ENCODE measurements around the gene PTPRJ.
"Not testable (repeated sequence)": the region's sequence is repeated elsewhere in the genome, so short reads cannot be mapped to it uniquely, and the experiment has no call there.

PTPRJ gene

GRCh38 chr11:48172818-48173609, 192.7 kb downstream of the PTPRJ start:
- Histone ChIP-seq H3K27me3 (ENCODE audit: control insufficient read depth, insufficient read depth, low read length) (no peaks in the 10 kb centered on the region), H3K4me2 (ENCODE audit: low read length) (peak overlapping the region; percentile 75), H3K9ac (ENCODE audit: low read depth, low read length) (no peak overlapping the region), H3K9me3 (replicated peaks; ENCODE audit: low read length) (no peaks in the 10 kb centered on the region), H3K4me3 (ENCODE audit: low read length) (peak overlapping the region; percentile 26), H3K36me3 (ENCODE audit: insufficient read depth, low read length) (peaks cover 2% of the 10 kb centered on the region), H3K4me1 (ENCODE audit: control insufficient read depth, insufficient read depth, low read length) (peaks cover 24% of the 10 kb centered on the region)

DNA sequence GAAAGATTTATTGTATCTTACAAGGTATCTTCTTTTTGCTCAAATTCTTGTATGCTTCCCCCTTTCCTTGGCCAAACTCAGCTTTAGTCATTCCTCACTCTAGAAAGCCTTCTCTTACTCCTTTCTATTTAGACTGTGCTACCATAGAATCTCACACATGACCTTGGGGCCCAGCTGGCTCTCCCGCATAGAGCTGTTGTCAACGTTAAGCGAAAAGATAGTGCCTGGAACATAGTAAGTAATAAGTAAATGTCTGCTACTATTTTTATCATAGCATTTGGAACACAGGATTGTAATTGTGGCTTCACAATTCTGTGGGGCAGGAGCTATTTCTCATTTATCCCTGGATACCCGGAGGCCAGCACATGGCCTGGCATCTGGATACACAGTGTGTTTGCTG, 197.3 kb downstream of the PTPRJ start:
- Histone ChIP-seq H3K4me2 (ENCODE audit: low read length) (no peak overlapping the region), H3K4me1 (ENCODE audit: control insufficient read depth, insufficient read depth, low read length) (peaks cover 4% of the 10 kb centered on the region), H3K9me3 (replicated peaks; ENCODE audit: low read length) (no peaks in the 10 kb centered on the region), H3K9ac (ENCODE audit: low read depth, low read length) (no peak overlapping the region), H3K36me3 (ENCODE audit: insufficient read depth, low read length) (no peaks in the 10 kb centered on the region), H3K4me3 (ENCODE audit: low read length) (no peak overlapping the region), H3K27me3 (ENCODE audit: control insufficient read depth, insufficient read depth, low read length) (no peaks in the 10 kb centered on the region)

DNA sequence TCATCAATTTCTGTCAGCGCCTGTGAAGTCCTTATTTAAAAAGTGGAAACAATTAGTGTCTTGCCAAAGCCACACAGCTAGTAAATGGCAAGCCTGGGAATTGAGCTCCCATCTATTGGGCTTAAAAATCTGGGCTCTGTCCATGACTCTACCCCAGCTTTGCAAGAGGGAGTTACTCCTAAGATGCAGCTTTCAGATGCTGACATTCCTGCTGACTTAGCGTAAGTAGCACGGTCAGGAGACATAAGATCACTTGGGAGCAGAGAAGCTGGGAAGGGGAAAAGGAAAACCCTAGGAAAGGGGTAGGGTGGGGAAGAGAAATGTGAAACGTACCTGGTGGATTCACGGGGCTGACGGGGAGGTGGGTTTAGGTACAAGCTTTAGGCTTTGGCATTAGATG, 200.3 kb downstream of the PTPRJ start:
- H3K9ac ChIP-seq (ENCODE audit: low read depth, low read length) = no peak overlapping the region
- no peak overlapping the region for H3K4me3 ChIP-seq (ENCODE audit: low read length)
- no peaks in the 10 kb centered on the region for H3K9me3 ChIP-seq (replicated peaks; ENCODE audit: low read length)
- no peak overlapping the region for H3K4me2 ChIP-seq (ENCODE audit: low read length)
- H3K4me1 ChIP-seq (ENCODE audit: control insufficient read depth, insufficient read depth, low read length) = no peaks in the 10 kb centered on the region
- H3K36me3 ChIP-seq (ENCODE audit: insufficient read depth, low read length) = no peaks in the 10 kb centered on the region
- H3K27me3 ChIP-seq (ENCODE audit: control insufficient read depth, insufficient read depth, low read length) = no peaks in the 10 kb centered on the region

GRCh38 chr11:48182860-48183526, 202.6 kb downstream of the PTPRJ start:
- Histone ChIP-seq H3K4me2 (ENCODE audit: low read length) (no peak overlapping the region), H3K27me3 (ENCODE audit: control insufficient read depth, insufficient read depth, low read length) (no peaks in the 10 kb centered on the region), H3K9me3 (replicated peaks; ENCODE audit: low read length) (no peaks in the 10 kb centered on the region), H3K36me3 (ENCODE audit: insufficient read depth, low read length) (no peaks in the 10 kb centered on the region), H3K4me3 (ENCODE audit: low read length) (no peak overlapping the region), H3K4me1 (ENCODE audit: control insufficient read depth, insufficient read depth, low read length) (no peaks in the 10 kb centered on the region), H3K9ac (ENCODE audit: low read depth, low read length) (no peak overlapping the region)

DNA sequence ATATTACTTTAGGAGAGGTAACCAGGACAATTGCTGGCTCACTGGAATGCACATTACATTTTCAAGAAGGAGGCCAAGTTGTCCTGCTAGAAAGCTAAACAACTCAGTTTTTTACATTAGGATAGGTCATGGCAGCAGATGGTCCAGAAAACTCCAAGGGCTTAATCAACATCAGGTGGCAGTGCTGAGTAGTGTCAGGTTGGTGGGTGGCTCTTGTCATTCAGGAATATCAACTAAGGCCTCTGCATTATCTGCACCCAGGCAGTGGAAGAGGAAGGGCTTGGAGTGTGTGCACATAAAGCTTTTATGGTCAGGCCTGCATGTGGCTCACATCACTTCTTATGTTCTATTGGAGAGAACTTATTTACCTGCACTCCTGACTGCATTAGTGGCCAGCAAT, 204.1 kb downstream of the PTPRJ start:
- no peaks in the 10 kb centered on the region for H3K36me3 ChIP-seq (ENCODE audit: insufficient read depth, low read length)
- H3K4me2 ChIP-seq (ENCODE audit: low read length) = no peak overlapping the region
- no peak overlapping the region for H3K9ac ChIP-seq (ENCODE audit: low read depth, low read length)
- no peaks in the 10 kb centered on the region for H3K4me1 ChIP-seq (ENCODE audit: control insufficient read depth, insufficient read depth, low read length)
- H3K9me3 ChIP-seq (replicated peaks; ENCODE audit: low read length) = no peaks in the 10 kb centered on the region
- no peak overlapping the region for H3K4me3 ChIP-seq (ENCODE audit: low read length)
- H3K27me3 ChIP-seq (ENCODE audit: control insufficient read depth, insufficient read depth, low read length) = no peaks in the 10 kb centered on the region

GRCh38 chr11:48190906-48191654, 210.7 kb downstream of the PTPRJ start:
- not testable (repeated sequence) for H3K36me3 ChIP-seq (ENCODE audit: insufficient read depth, low read length); H3K27me3 ChIP-seq (ENCODE audit: control insufficient read depth, insufficient read depth, low read length); H3K9me3 ChIP-seq (replicated peaks; ENCODE audit: low read length); H3K4me1 ChIP-seq (ENCODE audit: control insufficient read depth, insufficient read depth, low read length); H3K4me2 ChIP-seq (ENCODE audit: low read length); H3K9ac ChIP-seq (ENCODE audit: low read depth, low read length); H3K4me3 ChIP-seq (ENCODE audit: low read length)

- Histone ChIP-seq H3K4me2 (ENCODE audit: low read length) (peak overlapping the region; percentile 7), H3K9ac (ENCODE audit: low read depth, low read length) (no peak overlapping the region), H3K4me1 (ENCODE audit: control insufficient read depth, insufficient read depth, low read length) (no peaks in the 10 kb centered on the region), H3K4me3 (ENCODE audit: low read length) (no peak overlapping the region), H3K27me3 (ENCODE audit: control insufficient read depth, insufficient read depth, low read length) (no peaks in the 10 kb centered on the region), H3K9me3 (replicated peaks; ENCODE audit: low read length) (no peaks in the 10 kb centered on the region), H3K36me3 (ENCODE audit: insufficient read depth, low read length) (no peaks in the 10 kb centered on the region)
Measured at GRCh38 chr11:48193876-48194275, 213.5 kb downstream of the PTPRJ start.

- no peaks in the 10 kb centered on the region for H3K36me3 ChIP-seq (ENCODE audit: insufficient read depth, low read length)
- no peaks in the 10 kb centered on the region for H3K4me1 ChIP-seq (ENCODE audit: control insufficient read depth, insufficient read depth, low read length)
- H3K4me2 ChIP-seq (ENCODE audit: low read length) = no peak overlapping the region
- H3K4me3 ChIP-seq (ENCODE audit: low read length) = no peak overlapping the region
- H3K9me3 ChIP-seq (replicated peaks; ENCODE audit: low read length) = no peaks in the 10 kb centered on the region
- no peak overlapping the region for H3K9ac ChIP-seq (ENCODE audit: low read depth, low read length)
- no peaks in the 10 kb centered on the region for H3K27me3 ChIP-seq (ENCODE audit: control insufficient read depth, insufficient read depth, low read length)
Measured at GRCh38 chr11:48207881-48208280, 227.5 kb downstream of the PTPRJ start.

- no peak overlapping the region for H3K4me3 ChIP-seq (ENCODE audit: low read length)
- H3K36me3 ChIP-seq (ENCODE audit: insufficient read depth, low read length) = no peaks in the 10 kb centered on the region
- no peak overlapping the region for H3K9ac ChIP-seq (ENCODE audit: low read depth, low read length)
- no peaks in the 10 kb centered on the region for H3K9me3 ChIP-seq (replicated peaks; ENCODE audit: low read length)
- peaks cover 4% of the 10 kb centered on the region for H3K27me3 ChIP-seq (ENCODE audit: control insufficient read depth, insufficient read depth, low read length)
- H3K4me2 ChIP-seq (ENCODE audit: low read length) = no peak overlapping the region
- H3K4me1 ChIP-seq (ENCODE audit: control insufficient read depth, insufficient read depth, low read length) = no peaks in the 10 kb centered on the region
Measured at GRCh38 chr11:48210052-48210451, 229.7 kb downstream of the PTPRJ start.

DNA sequence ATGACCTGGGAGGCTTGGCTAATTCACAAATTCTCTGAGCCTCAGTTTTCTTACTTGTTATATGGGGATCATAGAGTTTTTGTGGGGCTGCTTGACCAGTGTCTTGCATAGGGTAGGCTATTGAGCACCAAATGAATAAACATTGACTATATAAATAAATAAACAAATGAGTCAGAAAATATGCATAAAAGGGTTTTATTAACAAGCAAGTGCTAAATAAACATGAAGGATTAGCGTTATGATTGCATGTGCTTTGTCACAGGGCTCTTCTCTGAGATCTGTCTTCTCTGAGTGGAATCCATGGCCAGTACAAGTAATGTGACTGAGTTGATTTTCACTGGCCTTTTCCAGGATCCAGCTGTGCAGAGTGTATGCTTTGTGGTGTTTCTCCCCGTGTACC, 236.2 kb downstream of the PTPRJ start, which contains the start of gene OR4B1:
TSS of gene OR4B1 (plus strand) at position 301 of the 400 bp plus-strand sequence. CDS start at position 301, 0 bp downstream.
- H3K36me3 ChIP-seq (ENCODE audit: insufficient read depth, low read length) = no peaks in the 10 kb centered on the region
- no peak within 1 kb of the TSS for H3K9ac ChIP-seq (ENCODE audit: low read depth, low read length)
- no peak within 1 kb of the TSS for H3K4me2 ChIP-seq (ENCODE audit: low read length)
- peaks cover 4% of the 10 kb centered on the region for H3K27me3 ChIP-seq (ENCODE audit: control insufficient read depth, insufficient read depth, low read length)
- no peak within 1 kb of the TSS for H3K4me3 ChIP-seq (ENCODE audit: low read length)
- no peaks in the 10 kb centered on the region for H3K9me3 ChIP-seq (replicated peaks; ENCODE audit: low read length)
- no peaks in the 10 kb centered on the region for H3K4me1 ChIP-seq (ENCODE audit: control insufficient read depth, insufficient read depth, low read length)

Measured in skeletal muscle satellite cell (primary cell).